ENCODE measurements around the gene ACVR1C. TPM values are rescaled to one million over a fixed set of nuclear protein-coding genes. Genes with fewer than 3 reads are reported as not detected.
"Not testable (repeated sequence)": the region's sequence is repeated elsewhere in the genome, so short reads cannot be mapped to it uniquely, and the experiment has no call there.

Gene ACVR1C
- total and polyA plus RNA-seq, 3 experiments from 2014 or later, result 0.60 to 0.66 (median 0.61) TPM

DNA sequence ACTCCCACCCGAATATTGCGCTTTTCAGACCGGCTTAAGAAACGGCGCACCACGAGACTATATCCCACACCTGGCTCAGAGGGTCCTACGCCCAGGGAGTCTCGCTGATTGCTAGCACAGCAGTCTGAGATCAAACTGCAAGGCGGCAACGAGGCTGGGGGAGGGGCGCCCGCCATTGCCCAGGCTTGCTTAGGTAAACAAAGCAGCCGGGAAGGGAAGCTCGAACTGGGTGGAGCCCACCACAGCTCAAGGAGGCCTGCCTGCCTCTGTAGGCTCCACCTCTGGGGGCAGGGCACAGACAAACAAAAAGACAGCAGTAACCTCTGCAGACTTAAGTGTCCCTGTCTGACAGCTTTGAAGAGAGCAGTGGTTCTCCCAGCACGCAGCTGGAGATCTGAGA lies 62.0 kb downstream of the ACVR1C start:
- CTCF ChIA-PET, result interaction anchor here (1.7 kb wide), 1 partner anchor 11 kb away, joined by 3 read pairs; no protein-coding TSS in a partner anchor
- DNase-seq; H3K4me3 ChIP-seq (ENCODE audit: low read length); POLR2A ChIA-PET; H3K9me3 ChIP-seq (ENCODE audit: low read length); H3K36me3 ChIP-seq (ENCODE audit: insufficient read depth, low read length); H3K27me3 ChIP-seq (ENCODE audit: insufficient read depth, low read length, poor library complexity, severe bottlenecking); H3K4me3 Mint-ChIP-seq; H3K4me1 Mint-ChIP-seq; H3K27me3 Mint-ChIP-seq; H3K4me1 ChIP-seq (ENCODE audit: insufficient read depth, low read length); H3K27ac ChIP-seq (ENCODE audit: low read depth, low read length); H3K27ac Mint-ChIP-seq; H3K9me3 Mint-ChIP-seq: not testable (repeated sequence)
- H3K36me3 Mint-ChIP-seq, result peaks cover 0 to 16% (median 0%) of the 10 kb centered on the region in 3 donors

GRCh38 chr2:157566113-157566512 lies 62.6 kb downstream of the ACVR1C start:
- peaks cover 0 to 16% (median 0%) of the 10 kb centered on the region in 3 donors for H3K36me3 Mint-ChIP-seq
- H3K9me3 ChIP-seq (ENCODE audit: low read length); H3K4me1 ChIP-seq (ENCODE audit: insufficient read depth, low read length); H3K27me3 Mint-ChIP-seq; POLR2A ChIA-PET; DNase-seq; H3K27ac Mint-ChIP-seq; H3K27me3 ChIP-seq (ENCODE audit: insufficient read depth, low read length, poor library complexity, severe bottlenecking); H3K4me3 Mint-ChIP-seq; H3K36me3 ChIP-seq (ENCODE audit: insufficient read depth, low read length); H3K4me1 Mint-ChIP-seq; H3K27ac ChIP-seq (ENCODE audit: low read depth, low read length); H3K9me3 Mint-ChIP-seq; H3K4me3 ChIP-seq (ENCODE audit: low read length): not testable (repeated sequence)
- CTCF ChIA-PET, result interaction anchor here (1.7 kb wide), 1 partner anchor 10 kb away, joined by 3 read pairs; no protein-coding TSS in a partner anchor

- H3K27me3 ChIP-seq (ENCODE audit: insufficient read depth, low read length, poor library complexity, severe bottlenecking), result no peaks in the 10 kb centered on the region
- Mint-ChIP-seq H3K9me3 (peaks cover 0 to 8% (median 3%) of the 10 kb centered on the region in 5 donors), H3K27me3 (peaks cover 0 to 4% of the 10 kb centered on the region in 2 donors), H3K4me3 (no peak overlapping the region), H3K4me1 (peaks cover 0 to 5% (median 5%) of the 10 kb centered on the region in 3 donors), H3K27ac (no peak overlapping the region), H3K36me3 (peaks cover 0 to 19% (median 0%) of the 10 kb centered on the region in 3 donors)
- CTCF ChIA-PET, result interaction anchor here (1.7 kb wide), 1 partner anchor 10 kb away, joined by 3 read pairs; no protein-coding TSS in a partner anchor
- H3K36me3 ChIP-seq (ENCODE audit: insufficient read depth, low read length), result no peaks in the 10 kb centered on the region
- H3K4me3 ChIP-seq (ENCODE audit: low read length), result no peak overlapping the region
- no peaks in the 10 kb centered on the region for H3K4me1 ChIP-seq (ENCODE audit: insufficient read depth, low read length)
- H3K9me3 ChIP-seq (ENCODE audit: low read length), result no peaks in the 10 kb centered on the region
- no peak for DNase-seq
- POLR2A ChIA-PET, result no interaction called here
- H3K27ac ChIP-seq (ENCODE audit: low read depth, low read length), result no peak overlapping the region
These were observed 63.1 kb downstream of the ACVR1C start for GRCh38 chr2:157565550-157565949.

DNA sequence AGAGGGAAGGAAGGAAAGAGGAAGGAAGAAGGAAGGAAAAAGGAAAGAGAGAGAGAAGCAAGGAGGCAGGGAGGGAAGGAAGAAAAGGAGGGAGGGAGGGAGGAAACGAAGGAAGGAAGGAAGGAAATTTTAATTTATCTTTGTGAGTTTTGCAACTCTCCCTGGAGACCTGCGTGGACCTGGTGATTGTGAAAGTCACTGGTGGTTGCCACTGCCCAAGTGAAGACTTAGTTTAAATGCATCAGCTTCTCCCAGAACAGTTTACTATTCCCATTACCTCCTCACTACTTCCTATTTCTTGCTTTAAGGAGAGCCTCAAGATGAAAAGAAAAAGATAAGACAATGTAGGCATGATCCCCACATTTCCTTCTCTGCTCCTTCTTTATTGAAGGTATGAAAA lies 68.8 kb downstream of the ACVR1C start:
- peaks cover 0 to 4% (median 2%) of the 10 kb centered on the region in 5 donors for H3K9me3 Mint-ChIP-seq
- peaks cover 0 to 4% of the 10 kb centered on the region in 2 donors for H3K27me3 Mint-ChIP-seq
- POLR2A ChIA-PET, result no interaction called here

DNA sequence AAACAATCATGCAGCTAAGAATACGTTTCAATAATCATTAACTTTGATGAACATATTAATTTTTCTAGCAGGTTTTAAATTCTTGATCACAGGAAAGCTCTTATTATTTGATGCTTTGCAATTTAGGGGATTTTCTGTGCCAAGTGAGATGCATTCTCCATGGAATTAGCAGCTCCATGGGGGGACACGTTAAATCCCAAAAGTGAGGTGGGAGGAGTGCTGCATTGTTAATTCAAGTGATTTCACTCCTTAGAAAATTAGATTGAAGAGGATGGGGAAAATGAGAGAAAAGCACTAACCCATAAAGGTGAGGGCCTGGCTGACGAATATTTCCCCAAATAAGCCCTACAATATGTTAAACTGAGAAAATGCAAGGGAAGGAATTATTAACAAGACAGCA lies 69.2 kb downstream of the ACVR1C start:
- Histone ChIP-seq H3K4me3 (ENCODE audit: low read length) (no peak overlapping the region), H3K9me3 (ENCODE audit: low read length) (no peaks in the 10 kb centered on the region), H3K27ac (ENCODE audit: low read depth, low read length) (no peak overlapping the region), H3K4me1 (ENCODE audit: insufficient read depth, low read length) (peaks cover 8% of the 10 kb centered on the region), H3K27me3 (ENCODE audit: insufficient read depth, low read length, poor library complexity, severe bottlenecking) (no peaks in the 10 kb centered on the region), H3K36me3 (ENCODE audit: insufficient read depth, low read length) (no peaks in the 10 kb centered on the region)
- Mint-ChIP-seq H3K27me3 (peaks cover 0 to 4% of the 10 kb centered on the region in 2 donors), H3K36me3 (peaks cover 0 to 17% (median 5%) of the 10 kb centered on the region in 3 donors), H3K9me3 (peaks cover 0 to 4% (median 2%) of the 10 kb centered on the region in 5 donors), H3K27ac (peak overlapping the region in 1 of 8 donors; percentile 73), H3K4me1 (peaks cover 9 to 22% (median 22%) of the 10 kb centered on the region in 3 donors), H3K4me3 (no peak overlapping the region)
- CTCF ChIA-PET, result no interaction called here
- POLR2A ChIA-PET, result no interaction called here
- no peak for DNase-seq

More for the DNA sequence above, 68.8 kb downstream of the ACVR1C start:
- no peak overlapping the region for H3K27ac Mint-ChIP-seq
- no peak for DNase-seq
- H3K36me3 Mint-ChIP-seq, result peaks cover 0 to 21% (median 5%) of the 10 kb centered on the region in 3 donors
- no peak overlapping the region for H3K4me3 Mint-ChIP-seq
- Histone ChIP-seq H3K27ac (ENCODE audit: low read depth, low read length) (no peak overlapping the region), H3K36me3 (ENCODE audit: insufficient read depth, low read length) (no peaks in the 10 kb centered on the region), H3K4me3 (ENCODE audit: low read length) (no peak overlapping the region), H3K9me3 (ENCODE audit: low read length) (no peaks in the 10 kb centered on the region), H3K27me3 (ENCODE audit: insufficient read depth, low read length, poor library complexity, severe bottlenecking) (no peaks in the 10 kb centered on the region), H3K4me1 (ENCODE audit: insufficient read depth, low read length) (peaks cover 8% of the 10 kb centered on the region)
- peaks cover 9 to 22% (median 22%) of the 10 kb centered on the region in 3 donors for H3K4me1 Mint-ChIP-seq
- CTCF ChIA-PET, result no interaction called here

- H3K27ac Mint-ChIP-seq, result no peak overlapping the region
- Histone ChIP-seq H3K9me3 (ENCODE audit: low read length) (no peaks in the 10 kb centered on the region), H3K4me1 (ENCODE audit: insufficient read depth, low read length) (peaks cover 8% of the 10 kb centered on the region), H3K27ac (ENCODE audit: low read depth, low read length) (no peak overlapping the region), H3K27me3 (ENCODE audit: insufficient read depth, low read length, poor library complexity, severe bottlenecking) (no peaks in the 10 kb centered on the region), H3K4me3 (ENCODE audit: low read length) (no peak overlapping the region), H3K36me3 (ENCODE audit: insufficient read depth, low read length) (no peaks in the 10 kb centered on the region)
- peaks cover 9 to 22% (median 22%) of the 10 kb centered on the region in 3 donors for H3K4me1 Mint-ChIP-seq
- CTCF ChIA-PET, result no interaction called here
- POLR2A ChIA-PET, result no interaction called here
- no peak for DNase-seq
- H3K36me3 Mint-ChIP-seq, result peaks cover 0 to 13% (median 5%) of the 10 kb centered on the region in 3 donors
- H3K27me3 Mint-ChIP-seq, result peaks cover 0 to 4% of the 10 kb centered on the region in 2 donors
- peaks cover 0 to 4% (median 2%) of the 10 kb centered on the region in 5 donors for H3K9me3 Mint-ChIP-seq
- H3K4me3 Mint-ChIP-seq, result no peak overlapping the region
These were observed 69.6 kb downstream of the ACVR1C start for GRCh38 chr2:157559061-157559460.

DNA sequence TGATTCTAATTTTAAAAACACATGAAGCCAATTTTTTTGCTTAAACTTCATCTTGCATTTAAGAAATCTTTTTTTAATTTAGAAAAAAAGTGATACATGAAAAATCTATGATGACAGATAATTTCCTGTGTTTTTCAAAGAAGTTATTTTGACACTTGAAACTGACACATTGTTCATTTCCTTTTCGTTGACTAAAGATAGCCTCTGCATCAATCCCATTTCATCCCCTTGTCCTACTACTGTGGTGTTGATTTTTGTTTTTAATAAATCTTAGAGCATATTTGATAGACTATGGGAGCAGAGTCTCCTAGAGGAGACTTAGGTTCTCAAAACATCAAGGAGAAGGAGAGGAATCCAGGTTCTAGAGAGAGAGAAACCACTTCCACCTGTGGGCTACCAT lies 70.9 kb downstream of the ACVR1C start:
- CTCF ChIA-PET, result no interaction called here
- peak overlapping the region in 1 of 7 donors; percentile 15 for H3K4me3 Mint-ChIP-seq

DNA sequence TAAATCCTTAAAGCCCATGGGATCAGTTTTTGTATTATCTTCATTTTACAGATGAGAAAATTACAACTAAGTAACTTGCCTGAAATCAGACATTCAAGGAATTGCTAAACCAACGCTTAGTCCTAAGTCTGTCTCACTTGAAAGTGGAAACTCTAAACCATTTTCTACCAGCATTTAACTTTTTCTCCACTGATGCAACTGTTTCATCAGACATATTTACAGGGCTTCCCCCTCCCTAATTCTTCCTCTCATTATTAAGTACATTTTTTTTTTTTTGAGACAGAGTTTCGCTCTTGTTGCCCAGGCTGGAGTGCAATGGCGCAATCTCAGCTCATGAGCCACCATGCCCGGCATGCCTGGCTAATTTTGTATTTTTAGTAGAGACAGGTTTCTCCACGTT lies 88.6 kb downstream of the ACVR1C start:
- Mint-ChIP-seq H3K9me3 (peaks cover 0 to 3% (median 2%) of the 10 kb centered on the region in 5 donors), H3K4me1 (no peaks in the 10 kb centered on the region), H3K4me3 (no peak overlapping the region), H3K27me3 (peaks cover 0 to 3% of the 10 kb centered on the region in 2 donors), H3K36me3 (peaks cover 1 to 12% (median 11%) of the 10 kb centered on the region in 3 donors), H3K27ac (no peak overlapping the region)
- Histone ChIP-seq H3K4me1 (ENCODE audit: insufficient read depth, low read length) (no peaks in the 10 kb centered on the region), H3K27ac (ENCODE audit: low read depth, low read length) (no peak overlapping the region), H3K9me3 (ENCODE audit: low read length) (no peaks in the 10 kb centered on the region), H3K36me3 (ENCODE audit: insufficient read depth, low read length) (no peaks in the 10 kb centered on the region), H3K27me3 (ENCODE audit: insufficient read depth, low read length, poor library complexity, severe bottlenecking) (no peaks in the 10 kb centered on the region), H3K4me3 (ENCODE audit: low read length) (no peak overlapping the region)
- ChIA-PET POLR2A (no interaction called here), CTCF (no interaction called here)
- no peak for DNase-seq

More for the DNA sequence above, 70.9 kb downstream of the ACVR1C start:
- Histone ChIP-seq H3K9me3 (ENCODE audit: low read length) (no peaks in the 10 kb centered on the region), H3K27ac (ENCODE audit: low read depth, low read length) (no peak overlapping the region), H3K27me3 (ENCODE audit: insufficient read depth, low read length, poor library complexity, severe bottlenecking) (no peaks in the 10 kb centered on the region), H3K4me3 (ENCODE audit: low read length) (no peak overlapping the region), H3K36me3 (ENCODE audit: insufficient read depth, low read length) (no peaks in the 10 kb centered on the region), H3K4me1 (ENCODE audit: insufficient read depth, low read length) (peaks cover 8% of the 10 kb centered on the region)
- Mint-ChIP-seq H3K27me3 (no peaks in the 10 kb centered on the region), H3K36me3 (peaks cover 0 to 11% (median 5%) of the 10 kb centered on the region in 3 donors), H3K9me3 (peaks cover 0 to 2% (median 0%) of the 10 kb centered on the region in 5 donors), H3K4me1 (peaks cover 9 to 17% (median 17%) of the 10 kb centered on the region in 3 donors), H3K27ac (peak overlapping the region in 1 of 8 donors; percentile 9)
- POLR2A ChIA-PET, result no interaction called here
- no peak for DNase-seq
